ENCODE measurements around the gene REST. TPM values are rescaled to one million over a fixed set of nuclear protein-coding genes. Genes with fewer than 3 reads are reported as not detected.
A peak's percentile ranks its signal among the peaks of the same experiment; 100 is the strongest.

The REST gene
- total and polyA plus RNA-seq, 9 of the 15 experiments (the other 6 are each of a cell fraction or from before 2014, with no cell fraction given), result 2.9 to 24.0 (median 19.2) TPM

DNA sequence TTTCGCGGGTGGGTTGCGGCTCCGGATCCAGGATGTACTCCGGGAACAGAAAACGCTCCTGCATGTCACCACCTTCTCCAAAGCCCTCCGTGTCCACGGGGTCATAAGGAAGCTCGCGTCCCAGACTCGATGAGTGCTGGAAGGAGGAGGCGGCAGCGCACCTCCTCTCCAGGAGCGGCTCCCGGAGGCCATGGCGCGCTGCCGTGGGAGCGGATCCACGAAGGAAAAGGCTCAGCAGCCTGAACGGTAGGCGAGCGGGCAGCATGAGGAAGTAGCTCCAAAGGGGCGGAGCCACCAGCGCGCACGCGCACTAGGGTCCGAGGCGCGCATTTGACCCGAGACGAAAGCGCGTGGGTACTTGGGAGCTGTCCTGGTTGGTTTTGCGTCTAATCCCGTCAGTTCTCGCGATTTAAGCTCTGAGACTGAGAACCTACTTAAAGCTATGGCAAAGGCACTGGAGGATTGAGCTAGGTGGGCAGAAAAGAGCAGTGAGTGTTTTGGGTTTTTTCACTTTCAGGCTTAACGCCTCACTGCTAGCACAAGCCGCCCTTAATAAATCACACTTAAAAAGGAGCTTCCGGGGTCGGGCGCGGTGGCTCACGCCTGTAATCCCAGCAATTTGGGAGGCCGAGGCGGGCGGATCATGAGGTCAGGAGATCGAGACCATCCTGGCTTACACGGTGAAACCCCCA is 69.8 kb downstream of the REST start, which contains the start of gene NOA1 (continued):
- peak; percentile 87 for TF ChIP-seq ZBTB2 (IDR thresholded peaks at IDR 0.05)
- no peak for TF ChIP-seq ZNF253 (CRISPR knock-in tag; conservative IDR thresholded peaks at IDR 0.05)
- no peak for TF ChIP-seq STAT5B (CRISPR knock-in tag; IDR thresholded peaks at IDR 0.05)
- peak; percentile 68 for TF ChIP-seq MEIS2 (IDR thresholded peaks at IDR 0.05; ENCODE audit: partially characterized antibody)
- TF ChIP-seq ZC3H4 (CRISPR knock-in tag; IDR thresholded peaks at IDR 0.05; ENCODE audit: borderline replicate concordance), result no peak
- no peak for TF ChIP-seq ZNF280B (CRISPR knock-in tag; IDR thresholded peaks at IDR 0.05)
- no peak for TF ChIP-seq NR2F6 (CRISPR knock-in tag; IDR thresholded peaks at IDR 0.05)
- no peak for TF ChIP-seq EHMT2 (IDR thresholded peaks at IDR 0.05)
- no peak for TF ChIP-seq ZEB2 (IDR thresholded peaks at IDR 0.05)
- TF ChIP-seq MEF2A (IDR thresholded peaks at IDR 0.05; ENCODE audit: control insufficient read depth, low read depth, low read length), result no peak
- no peak for TF ChIP-seq PCBP2 (IDR thresholded peaks at IDR 0.05; ENCODE audit: low read depth, low read length, poor library complexity, severe bottlenecking)
- TF ChIP-seq, protein P1, sequence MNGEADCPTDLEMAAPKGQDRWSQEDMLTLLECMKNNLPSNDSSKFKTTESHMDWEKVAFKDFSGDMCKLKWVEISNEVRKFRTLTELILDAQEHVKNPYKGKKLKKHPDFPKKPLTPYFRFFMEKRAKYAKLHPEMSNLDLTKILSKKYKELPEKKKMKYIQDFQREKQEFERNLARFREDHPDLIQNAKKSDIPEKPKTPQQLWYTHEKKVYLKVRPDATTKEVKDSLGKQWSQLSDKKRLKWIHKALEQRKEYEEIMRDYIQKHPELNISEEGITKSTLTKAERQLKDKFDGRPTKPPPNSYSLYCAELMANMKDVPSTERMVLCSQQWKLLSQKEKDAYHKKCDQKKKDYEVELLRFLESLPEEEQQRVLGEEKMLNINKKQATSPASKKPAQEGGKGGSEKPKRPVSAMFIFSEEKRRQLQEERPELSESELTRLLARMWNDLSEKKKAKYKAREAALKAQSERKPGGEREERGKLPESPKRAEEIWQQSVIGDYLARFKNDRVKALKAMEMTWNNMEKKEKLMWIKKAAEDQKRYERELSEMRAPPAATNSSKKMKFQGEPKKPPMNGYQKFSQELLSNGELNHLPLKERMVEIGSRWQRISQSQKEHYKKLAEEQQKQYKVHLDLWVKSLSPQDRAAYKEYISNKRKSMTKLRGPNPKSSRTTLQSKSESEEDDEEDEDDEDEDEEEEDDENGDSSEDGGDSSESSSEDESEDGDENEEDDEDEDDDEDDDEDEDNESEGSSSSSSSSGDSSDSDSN (IDR thresholded peaks at IDR 0.05; ENCODE audit: borderline replicate concordance in 1 of 2, low read depth in 2 of 2, low read length in 2 of 2), result peak in 1 of 2 experiments; percentile 82; a peak in 2 of 4 replicates
- TF ChIP-seq RBM14 (IDR thresholded peaks at IDR 0.05; ENCODE audit: borderline replicate concordance, insufficient read depth, low read depth, low read length), result no peak
- peak; percentile 86 for TF ChIP-seq TAF1 (IDR thresholded peaks at IDR 0.05; ENCODE audit: control insufficient read depth, extremely low read depth, insufficient read depth, low read length, severe bottlenecking)
- 0 out of 2 replicates have a peak, but pooled peaks have one; percentile 17 for TF ChIP-seq STAG1 (CRISPR knock-in tag; IDR thresholded peaks at IDR 0.05; ENCODE audit: borderline replicate concordance)
- peak; percentile 41 for TF ChIP-seq TFAP4 (CRISPR knock-in tag; IDR thresholded peaks at IDR 0.05; ENCODE audit: borderline replicate concordance)
- peak; percentile 90 for TF ChIP-seq POLR2G (IDR thresholded peaks at IDR 0.05; ENCODE audit: low read depth, low read length)
- TF ChIP-seq U2AF2 (optimal IDR thresholded peaks at IDR 0.05; ENCODE audit: low read depth, low read length), result no peak
- 0 out of 2 replicates have a peak, but pooled peaks have one; percentile 44 for TF ChIP-seq SPI1 (IDR thresholded peaks at IDR 0.05; ENCODE audit: borderline replicate concordance, low read depth, low read length)
- no peak for TF ChIP-seq ZNF830 (CRISPR knock-in tag; IDR thresholded peaks at IDR 0.05)
- TF ChIP-seq BMI1 (IDR thresholded peaks at IDR 0.05; ENCODE audit: low read length), result no peak

All from K562 (cell line).